Hematopoietic multipotent progenitor cell treated with erythropoietin and hydrocortisone succinate and interleukin-3 and kit ligand, for 6 days (in vitro differentiated cells): ENCODE results near the gene LRCH1.

Source experiments
- DNase-seq: peaks from one replicate; pipeline ENCODE4 v3.0.0-alpha.2; 2015

Gene LRCH1

DNA sequence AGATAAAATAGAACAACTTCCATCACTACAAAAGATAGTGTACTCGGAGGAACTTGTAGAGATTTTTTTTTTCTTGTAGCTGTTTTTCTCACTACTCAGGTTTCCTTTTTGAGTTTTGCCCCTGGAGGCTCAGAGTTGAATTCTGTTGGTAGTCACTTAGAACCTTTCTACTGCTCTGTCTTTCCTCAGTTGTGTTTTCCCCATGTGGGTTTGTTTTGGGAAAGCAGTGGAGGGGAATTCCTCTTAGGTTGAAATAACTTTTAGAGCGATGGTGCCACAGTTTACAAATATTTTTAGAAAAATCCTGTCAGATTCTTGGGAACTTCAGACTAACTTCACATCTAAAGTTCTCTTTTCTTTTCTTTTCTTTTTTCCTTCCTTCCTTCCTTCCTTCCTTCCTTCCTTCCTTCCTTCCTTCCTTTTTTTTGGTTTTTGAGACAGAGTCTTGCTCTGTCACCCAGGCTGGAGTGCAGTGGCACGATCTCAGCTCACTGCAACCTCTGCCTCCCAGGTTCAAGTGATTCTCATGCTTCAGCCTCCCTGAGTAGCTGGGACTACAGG lies 65.8 kb downstream of the LRCH1 start:
- no peak for DNase-seq

DNA sequence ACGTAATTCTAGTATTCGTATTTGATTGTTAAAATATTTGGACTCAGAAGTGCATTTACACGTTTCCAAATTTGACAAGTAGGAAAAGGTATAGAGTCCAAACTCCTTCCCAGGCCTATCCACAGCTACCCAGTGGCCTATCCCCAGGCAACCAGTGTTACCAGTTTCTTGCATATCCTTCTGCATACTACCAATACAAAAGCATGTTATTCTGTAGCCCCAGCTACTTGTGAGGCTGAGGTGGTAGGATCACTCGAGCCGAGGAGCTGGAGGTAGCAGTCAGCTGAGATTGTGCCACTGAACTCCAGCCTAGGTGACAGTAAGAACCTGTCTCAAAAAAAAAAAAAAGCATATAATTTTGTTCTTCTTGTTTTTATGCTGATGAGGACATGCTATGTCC lies 67.1 kb downstream of the LRCH1 start:
- no peak for DNase-seq

DNA sequence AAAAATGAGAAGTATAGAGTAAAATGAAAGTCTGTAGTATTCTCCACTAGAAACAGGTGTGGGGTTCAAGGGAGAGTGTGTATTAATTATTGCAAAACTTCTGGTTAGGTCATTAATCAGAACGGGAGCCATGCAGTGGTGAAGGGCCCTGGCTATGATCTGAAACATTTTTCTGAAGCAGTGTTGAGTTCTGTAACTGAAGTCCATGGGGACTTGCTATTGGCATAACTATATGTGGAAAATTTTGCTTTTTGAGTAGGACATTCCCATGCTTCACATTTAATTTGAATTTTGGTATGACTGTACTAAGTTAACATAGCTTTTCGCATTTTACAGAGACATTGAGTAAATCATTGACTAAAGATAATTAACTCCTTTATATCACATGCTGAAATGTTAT lies 67.5 kb downstream of the LRCH1 start:
- no peak for DNase-seq

DNA sequence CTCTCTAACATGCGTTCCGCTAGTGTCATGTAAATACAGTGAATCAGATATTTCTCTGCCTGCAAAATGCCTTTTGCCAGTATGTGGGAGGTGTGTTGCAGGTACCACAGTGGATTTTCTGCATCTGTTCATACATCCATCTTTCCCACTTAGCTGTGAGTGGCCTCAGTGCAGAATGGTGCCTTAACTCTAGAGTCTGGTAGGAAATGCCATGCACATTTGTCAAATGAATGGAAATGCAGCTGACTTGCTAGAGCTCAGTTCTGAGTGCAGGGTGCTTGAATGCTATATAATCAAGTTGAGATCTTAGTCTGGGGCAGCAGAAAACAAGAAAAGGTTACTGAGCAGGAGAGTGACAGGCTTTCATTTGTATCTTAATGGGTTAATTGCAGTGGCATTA lies 68.2 kb downstream of the LRCH1 start:
- no peak for DNase-seq

DNA sequence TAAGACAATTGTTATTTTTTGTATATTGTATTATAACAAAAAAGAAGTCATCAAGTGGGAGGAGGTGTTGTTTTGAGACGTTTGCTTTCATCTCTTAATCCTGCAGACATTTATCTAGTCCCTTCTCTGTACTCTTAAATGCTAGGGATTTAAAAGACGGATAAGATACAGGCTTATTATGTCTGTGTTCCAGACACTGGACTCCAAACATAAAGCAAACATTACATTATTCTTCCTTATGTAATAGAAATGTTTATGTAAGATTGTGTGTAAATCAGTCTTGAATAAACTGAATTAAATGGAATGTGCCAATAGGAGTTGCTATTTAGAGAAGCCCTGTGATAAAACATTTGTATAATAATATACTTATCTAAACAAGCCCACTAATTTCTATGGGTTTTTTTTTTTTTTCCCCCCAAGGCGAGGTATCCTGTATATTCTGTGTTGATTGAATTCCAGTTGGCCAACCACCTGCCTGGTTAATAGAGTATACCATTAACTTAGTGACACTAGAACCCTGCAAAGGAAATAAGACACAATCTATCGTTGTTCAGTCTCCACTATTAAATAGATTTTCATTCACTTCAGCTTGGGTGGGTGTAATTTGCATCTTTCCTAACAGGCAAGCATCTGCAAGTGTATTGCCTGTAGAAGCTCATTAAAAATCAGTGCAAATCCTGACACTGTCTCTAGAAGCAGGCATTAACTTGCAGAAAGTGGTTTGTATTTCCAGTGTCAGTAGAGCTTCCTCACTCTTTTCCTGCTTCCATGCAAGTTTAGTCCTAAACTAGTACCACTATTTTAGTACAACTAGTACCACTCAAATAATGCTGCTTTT lies 69.0 kb downstream of the LRCH1 start:
- DNase-seq, result no peak

DNA sequence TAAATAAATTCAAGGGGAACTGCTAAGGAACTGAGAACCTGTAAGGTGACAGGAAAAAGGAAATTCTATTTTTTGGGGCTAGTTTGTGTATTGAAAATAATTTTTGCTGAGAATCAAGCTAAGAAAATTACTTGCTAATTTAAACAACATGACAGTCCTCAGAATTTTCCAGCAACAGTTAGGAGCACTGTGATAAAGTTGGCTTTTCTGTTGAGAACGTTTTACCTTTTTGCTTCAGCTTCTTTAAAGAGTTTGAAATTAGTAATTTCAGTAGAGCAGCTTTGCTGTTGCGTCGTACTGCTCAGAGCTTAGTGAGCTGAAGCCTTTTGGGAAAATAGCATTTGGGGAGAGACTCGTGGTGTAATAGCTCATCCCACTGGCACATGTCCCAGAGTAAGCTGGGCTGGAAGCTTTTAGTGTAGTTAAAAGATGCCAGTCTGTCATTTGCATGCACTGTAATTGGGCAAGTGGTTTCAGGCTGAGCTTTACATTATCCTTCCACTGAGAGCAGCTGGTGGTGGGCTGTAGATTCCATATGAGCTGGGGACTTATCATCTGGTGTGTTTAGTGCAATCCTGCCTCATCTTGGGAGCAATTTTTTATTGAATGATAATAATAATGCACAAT lies 69.8 kb downstream of the LRCH1 start:
- no peak for DNase-seq

DNA sequence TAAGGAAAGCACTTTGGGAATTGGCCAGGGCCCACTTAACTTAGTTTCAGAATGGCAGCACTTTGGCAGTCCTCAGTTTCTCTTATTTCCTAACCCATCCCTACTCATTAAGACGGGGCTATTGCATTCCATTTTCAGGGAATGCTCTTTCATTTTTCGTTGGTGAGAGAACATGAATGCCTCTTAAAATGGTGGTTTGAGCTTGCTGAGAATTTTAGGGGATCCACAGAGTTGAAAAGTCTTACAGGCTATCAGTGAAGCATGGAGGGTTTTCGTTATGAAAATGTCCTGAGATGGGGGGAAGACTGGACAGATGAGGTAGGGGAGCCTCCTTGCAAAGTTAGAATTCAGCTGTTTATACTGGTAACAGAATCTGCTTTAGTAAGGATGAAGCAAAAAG lies 71.4 kb downstream of the LRCH1 start:
- no peak for DNase-seq

DNA sequence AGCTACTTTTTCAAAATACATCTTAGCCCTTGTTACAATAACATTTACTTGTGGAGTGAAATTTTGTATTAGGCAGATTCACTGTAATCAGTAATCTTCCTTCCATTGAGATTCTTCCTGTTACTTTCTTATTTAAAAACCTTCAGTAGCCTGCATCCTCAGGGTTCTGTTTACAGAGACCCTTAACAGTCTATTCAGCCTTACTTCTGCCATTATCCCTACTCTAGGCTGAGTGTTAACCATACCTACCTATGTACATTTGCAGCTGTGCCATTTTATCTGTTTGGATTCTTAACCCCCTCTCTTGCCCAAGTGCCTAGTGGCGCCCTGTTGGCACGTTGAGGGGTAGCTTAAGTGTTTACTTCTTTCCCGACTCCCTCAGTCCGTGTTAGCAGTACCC lies 71.9 kb downstream of the LRCH1 start:
- no peak for DNase-seq

DNA sequence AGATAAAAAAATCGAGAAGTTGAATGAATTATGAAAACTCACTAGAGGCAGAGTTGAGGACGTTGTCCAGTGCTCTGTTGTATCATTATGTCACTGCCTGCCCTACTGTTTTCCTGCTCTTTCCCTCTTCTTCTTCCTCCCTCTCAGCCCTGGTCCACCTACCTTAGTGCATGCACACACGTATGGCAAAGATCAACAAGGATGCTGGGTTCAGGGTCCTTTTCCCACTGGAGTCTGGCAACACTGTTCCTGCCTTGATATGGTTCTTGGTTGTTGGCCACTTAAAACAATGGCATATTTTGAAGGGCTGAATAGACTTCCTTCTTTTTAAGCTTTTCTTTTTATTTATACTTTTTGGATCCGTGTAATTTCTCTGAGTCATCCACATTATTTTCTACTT lies 74.5 kb downstream of the LRCH1 start:
- no peak for DNase-seq

DNA sequence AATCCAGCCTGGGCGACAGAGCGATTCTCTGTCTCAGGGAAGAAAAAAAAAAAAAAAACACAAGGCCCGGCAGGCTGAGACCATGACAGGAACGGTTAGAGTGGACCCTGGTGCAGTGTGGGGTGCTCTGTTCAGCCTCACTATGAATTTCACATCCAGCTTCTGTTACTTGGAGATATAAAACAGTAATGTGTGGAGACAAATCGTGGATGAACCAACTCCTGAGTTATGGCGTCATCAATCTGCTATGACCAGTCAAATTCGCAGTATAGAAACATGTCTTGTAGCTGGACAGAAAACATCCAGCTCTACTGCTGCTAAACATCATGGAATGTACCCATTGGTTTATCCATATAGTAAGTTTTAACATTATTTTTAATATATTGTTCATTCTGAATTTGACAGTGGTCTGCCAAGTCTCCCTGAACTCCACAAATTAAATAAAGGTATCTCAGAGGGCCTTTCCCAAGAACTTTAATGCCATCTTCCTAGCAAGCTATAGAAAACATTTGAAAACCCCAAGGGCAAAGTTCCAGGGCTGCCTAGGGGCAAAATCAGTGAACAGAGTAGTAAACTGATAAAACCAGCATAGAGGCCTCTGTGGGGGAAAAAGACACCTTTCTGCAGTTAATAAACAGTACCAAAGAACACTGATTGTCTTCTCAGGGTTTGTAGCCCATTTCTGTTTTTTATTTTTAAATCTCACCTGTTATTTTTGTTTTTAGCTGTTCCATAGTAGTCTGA lies 75.8 kb downstream of the LRCH1 start:
- no peak for DNase-seq

DNA sequence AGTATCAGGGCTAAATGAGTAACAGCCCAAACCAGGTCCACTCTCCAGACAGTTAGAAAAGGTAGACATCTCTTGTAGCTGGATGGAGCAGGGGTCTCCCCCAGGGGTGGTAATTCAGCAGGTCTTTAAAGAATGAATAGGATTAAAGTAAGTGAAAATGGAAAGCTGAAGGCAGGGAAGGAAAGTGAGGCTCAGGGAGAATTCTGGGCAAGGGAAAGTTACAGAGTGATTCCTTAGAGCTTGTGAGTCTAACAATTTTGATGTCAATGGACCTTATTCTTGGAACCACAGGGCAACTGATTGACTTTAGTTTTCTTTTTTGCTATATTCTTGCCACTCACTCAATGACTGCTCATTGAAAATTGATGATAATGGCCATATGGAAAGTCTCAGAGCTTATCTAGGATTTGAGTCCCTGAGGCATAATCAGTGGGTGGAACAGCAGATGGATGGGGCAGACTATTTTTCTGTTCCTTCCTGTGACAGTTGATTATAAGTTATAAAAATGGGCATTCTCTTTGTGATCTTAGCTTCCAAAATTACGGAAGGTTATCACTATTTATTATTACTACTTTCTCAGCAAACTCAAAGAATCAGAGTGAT lies 76.9 kb downstream of the LRCH1 start:
- peak; percentile 32 for DNase-seq

DNA sequence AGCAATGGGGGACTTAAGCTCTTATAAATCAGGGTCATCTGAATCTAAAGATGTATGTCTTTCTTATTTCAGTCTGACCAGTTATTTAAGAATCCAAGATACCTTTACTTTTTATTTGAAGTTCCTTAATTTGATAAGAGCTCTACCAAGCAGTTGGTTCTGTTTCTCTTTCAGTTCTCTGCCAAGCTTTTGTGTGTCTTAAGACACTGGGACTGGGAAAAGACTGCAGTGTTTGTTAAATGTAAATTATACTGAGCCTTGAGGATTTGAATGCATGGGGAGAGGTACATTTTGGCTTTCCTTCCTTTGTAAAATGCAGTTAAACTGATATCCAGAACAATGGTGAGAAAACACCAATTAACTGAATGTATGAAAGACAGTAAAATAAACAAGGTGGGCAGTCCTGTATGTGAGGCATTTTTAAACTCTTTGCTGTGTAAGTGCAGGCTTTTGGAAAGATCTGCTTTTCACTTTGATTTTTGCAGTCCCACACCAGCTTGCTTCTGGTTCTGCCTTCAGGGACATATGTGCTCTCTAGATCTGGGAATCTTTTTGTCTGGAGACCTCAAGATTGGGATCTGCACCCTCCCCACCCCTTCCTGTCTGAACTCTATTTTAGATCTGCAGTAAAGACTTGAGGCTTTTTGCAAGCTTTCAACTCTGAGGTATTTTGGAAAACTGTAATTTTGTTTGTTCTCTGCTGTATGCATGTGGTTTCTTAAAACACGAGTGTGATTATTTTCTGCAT lies 77.6 kb downstream of the LRCH1 start:
- no peak for DNase-seq

DNA sequence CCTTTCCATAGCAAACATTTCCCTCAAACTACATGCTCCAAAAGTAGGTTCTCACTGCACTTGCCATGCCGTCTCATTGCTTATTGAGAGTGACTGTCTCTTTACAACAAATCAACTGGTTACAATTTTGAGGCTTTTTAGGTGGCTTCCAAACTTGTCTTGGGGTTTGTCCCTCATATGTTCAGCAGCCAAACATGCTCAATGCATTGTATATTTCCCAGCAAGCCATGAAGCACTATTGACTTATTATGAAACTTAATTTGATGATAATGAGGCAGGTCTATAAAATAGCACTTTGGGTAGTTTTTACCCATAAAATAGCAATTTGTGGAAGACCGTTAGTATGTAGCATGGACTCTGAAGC lies 78.2 kb downstream of the LRCH1 start:
- DNase-seq, result no peak

DNA sequence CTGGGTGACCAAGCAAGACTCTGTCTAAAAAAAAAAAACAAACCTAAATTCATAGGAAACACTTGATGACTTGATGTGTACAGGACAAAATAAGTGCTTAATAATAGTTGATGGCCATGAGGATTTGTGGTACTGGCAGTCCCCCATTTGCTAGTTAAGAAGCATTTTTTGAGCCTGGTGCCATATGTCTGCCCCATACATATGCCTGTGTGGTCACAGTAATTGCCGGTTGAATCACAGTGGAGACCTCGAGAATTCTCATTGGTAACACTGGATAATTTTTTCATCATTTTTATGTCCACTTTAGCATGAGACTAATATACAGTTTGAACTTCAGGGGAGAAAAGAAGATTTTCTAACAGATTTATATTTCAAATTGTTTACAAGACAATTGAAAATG lies 79.2 kb downstream of the LRCH1 start:
- DNase-seq, result no peak

DNA sequence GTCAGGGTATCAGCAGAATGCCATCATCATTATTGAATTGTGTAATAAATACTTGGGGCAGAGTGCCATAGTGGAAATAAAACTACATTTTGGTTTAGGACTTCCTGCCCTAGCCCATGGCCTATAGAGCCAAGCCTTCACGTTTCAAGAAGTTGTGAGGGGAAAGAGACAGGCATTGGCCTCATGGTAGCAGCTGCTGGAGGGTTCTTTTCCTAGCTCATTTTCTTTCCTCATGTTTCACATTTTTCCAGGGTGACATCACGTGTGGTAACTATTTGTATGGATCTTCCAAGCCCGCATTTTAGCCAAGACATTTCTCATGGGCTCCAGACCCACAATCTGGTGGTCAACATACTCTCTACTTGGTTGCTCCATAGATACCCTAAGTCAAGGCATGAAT lies 80.4 kb downstream of the LRCH1 start:
- DNase-seq, result no peak

DNA sequence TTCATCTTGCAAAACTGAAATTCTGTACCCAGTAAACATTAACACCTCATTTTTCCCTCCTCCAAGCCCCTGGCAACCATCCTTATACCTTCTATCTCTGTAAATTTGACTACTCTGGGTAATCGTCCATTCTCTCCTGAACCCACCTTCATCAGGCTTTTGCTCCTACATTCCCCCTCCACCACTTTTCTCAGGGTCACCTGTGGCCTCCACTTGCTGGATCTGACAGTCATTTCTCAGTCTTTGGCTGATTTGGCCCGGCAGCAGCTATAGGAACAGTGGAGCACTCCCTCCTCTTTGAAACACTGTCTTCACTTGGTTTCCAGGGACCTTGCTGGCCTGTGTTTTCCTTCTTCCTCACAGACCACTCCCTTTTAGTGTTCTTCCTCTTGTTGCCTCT lies 83.5 kb downstream of the LRCH1 start:
- DNase-seq, result no peak

DNA sequence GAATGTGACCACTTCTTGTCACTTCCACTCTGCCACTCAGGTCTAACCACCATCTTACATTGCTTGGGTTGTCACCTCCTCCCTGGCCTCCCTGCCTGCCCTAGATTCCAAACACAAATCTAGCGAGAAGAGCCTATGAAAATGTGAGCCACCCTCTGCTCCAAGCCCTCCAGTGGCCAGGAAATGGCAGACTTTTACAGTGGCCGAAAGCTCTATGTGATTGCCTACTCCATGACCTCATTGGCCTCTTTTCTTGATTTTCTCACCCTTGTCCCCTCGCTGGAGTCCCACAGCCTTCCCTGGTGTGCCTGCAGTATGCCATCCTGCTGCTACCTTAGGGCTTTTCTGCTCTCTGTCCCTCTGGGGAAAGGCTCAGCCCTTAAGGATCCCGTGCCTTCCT lies 84.2 kb downstream of the LRCH1 start:
- DNase-seq, result no peak

DNA sequence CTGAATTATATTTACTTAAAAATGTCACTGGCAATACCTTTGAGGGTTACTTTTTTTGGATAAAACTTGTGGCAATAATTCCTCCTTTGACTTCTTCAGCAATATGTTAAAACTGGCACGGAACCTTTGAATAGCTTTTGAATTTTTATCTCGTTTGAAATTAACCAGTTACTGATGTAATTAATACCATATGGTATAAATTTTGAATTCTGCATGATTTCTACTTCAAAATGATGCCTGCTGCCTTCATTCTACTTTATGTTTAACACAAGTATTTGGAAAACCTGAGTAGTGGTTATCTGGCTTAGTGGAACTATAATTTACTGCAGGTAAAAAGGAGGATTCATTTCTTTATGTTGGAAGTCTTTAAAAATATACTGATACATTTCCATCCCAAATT lies 85.3 kb downstream of the LRCH1 start:
- no peak for DNase-seq

DNA sequence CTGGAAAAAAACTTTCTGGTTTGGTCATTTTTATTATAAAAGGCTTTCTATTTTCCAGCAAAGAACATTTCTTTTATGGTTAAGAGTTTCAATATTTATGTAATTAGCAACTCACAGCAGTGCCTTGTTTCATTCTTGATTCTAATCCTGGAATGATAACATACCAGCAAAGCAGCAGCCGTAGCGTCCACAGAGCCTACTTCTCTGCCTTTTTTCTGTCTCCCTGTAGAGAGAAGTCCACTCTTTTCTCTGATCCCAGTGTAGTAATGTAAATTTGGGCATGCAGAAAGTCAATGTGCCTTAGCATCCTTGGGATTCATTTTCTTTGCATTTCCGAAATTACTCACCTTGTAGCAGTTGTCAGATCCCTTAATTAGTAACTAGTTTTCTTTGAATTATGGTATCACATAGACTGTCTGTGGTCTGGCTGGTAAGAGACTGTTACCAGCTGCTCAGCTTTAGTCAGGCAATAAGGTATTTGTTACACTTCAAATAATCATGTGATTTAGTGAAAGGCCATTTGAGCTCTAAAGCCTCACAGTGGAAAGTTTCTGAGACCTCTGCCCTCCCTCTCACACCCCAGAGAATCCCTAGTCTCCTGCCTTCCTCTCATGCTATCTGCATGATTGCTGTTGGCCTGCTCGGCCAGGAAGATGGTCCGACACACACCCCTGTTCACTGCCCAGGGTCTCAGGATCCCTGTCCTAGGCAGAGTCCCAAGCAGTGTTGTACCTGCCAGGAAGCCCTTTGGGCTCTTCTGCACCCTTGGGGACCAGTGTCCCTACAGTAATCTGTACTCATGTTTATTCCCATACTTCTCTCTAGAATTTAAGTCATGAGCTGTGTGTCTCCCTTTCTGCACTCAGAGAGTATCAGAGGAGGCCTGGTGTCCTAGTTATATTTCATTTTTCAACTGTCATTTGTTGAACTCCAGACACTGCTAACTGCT lies 86.3 kb downstream of the LRCH1 start:
- no peak for DNase-seq

DNA sequence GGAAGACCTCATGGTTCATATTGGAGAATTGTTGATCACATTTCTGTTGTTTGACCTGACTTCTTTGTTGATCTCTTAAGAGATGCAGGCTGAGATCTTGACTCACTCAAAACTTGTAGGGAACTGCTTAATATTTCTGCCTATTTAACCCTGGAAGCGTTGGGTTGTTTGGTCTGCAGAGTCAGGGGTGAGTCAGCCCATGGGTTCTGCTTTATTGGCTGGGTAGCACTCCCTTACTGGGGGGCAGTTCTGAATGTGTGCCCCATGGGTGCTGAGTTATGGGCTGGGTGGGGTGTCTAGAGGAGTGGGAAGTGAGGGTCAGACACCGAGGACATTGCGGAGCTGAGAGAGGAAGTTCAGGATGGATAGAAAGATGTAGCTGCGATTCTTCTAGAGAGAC lies 87.9 kb downstream of the LRCH1 start:
- no peak for DNase-seq

DNA sequence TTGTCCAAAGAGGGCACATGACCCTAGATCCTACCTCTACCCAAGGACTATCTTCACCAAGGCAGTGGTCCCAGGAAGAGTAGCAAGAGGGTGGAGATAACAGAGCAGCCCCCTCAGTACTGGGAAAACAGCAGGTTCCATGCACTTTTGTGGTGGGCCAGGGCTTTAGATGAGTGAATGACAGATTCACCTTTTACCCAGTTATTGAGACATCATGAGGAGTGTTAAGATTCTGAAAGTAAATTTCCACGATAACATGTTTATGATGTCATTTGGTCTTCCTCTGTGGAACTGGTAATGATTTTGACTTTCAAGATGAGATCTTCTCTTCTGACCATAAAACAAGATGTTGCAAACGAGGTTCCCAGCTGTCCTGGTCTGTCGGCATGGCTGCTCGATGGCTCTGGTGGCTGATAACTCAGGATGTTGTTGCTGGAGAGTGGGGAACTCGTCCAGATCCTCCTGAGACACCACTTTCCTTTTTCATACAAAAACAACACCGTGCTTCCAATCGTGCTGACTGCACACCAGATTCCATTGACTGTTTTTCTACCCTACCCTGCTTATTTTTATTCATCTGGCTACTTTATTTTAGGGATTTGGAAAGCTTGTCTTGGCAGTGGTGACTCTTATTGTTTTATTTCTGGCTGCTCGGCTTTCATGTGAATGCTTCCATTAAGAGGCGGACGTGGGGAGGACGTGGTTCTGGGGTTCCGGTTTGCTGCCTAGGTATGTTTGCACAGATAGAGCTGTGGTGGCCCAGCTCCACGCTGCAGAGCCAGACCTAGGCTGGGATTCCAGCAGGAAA lies 88.5 kb downstream of the LRCH1 start:
- DNase-seq, result no peak
